Panc1 (cell line): Measurements from ENCODE around the gene LHX4. TPM values are rescaled to one million over a fixed set of nuclear protein-coding genes. Genes with fewer than 3 reads are reported as not detected.

Source experiments
- ATAC-seq: fragments of 200-7000 bp; cut with Tn5 transposase; 2 replicates; pipeline ENCODE4 v1.9.1; 2020; ENCODE audit warnings: mild to moderate bottlenecking, moderate library complexity
- BruUV-seq: library from RNA; stranded (reverse); fragments of 400-500 nt; replicated peaks from 2 replicates; lab custom pipeline; 2021; lab: Mats Ljungman, UMichigan
- CTCF ChIA-PET: fragments of 300-600 bp; sonication (Branson Sonifier 250); formaldehyde crosslinking; loops from one replicate; lab custom pipeline; 2022; ENCODE audit warnings: antibody characterized with exemption; lab: Charles Lee
- POLR2A ChIA-PET: fragments of 300-600 bp; sonication (Branson Sonifier 250); formaldehyde crosslinking; loops from one replicate; lab custom pipeline; 2022; ENCODE audit warnings: antibody characterized with exemption; lab: Charles Lee
- DNase-seq: peaks from one replicate; pipeline ENCODE4 v3.0.0-alpha.2; 2010; ENCODE audit warnings: low read depth, low spot score
- H3K27ac ChIP-seq: 2 replicates; pipeline ENCODE4 v1.5.1; 2011; ENCODE audit warnings: mild to moderate bottlenecking, low read length, inconsistent platforms
- H3K27me3 ChIP-seq: fragments of 200-500 bp; sonication (Bioruptor generic); 2 replicates; pipeline ENCODE4 v1.6.0; 2014; ENCODE audit warnings: low read length, inconsistent platforms; ENCODE audit not compliant: control insufficient read depth, insufficient read depth
- H3K36me3 ChIP-seq: fragments of 200-500 bp; sonication (Bioruptor generic); 2 replicates; pipeline ENCODE4 v1.5.1; 2014; ENCODE audit warnings: inconsistent platforms, mild to moderate bottlenecking, low read length, moderate library complexity; ENCODE audit not compliant: control insufficient read depth, insufficient read depth
- H3K4me1 ChIP-seq: 2 replicates; pipeline ENCODE4 v1.5.1; 2011; ENCODE audit warnings: inconsistent platforms, mild to moderate bottlenecking, low read length, moderate library complexity; ENCODE audit not compliant: control insufficient read depth, insufficient read depth
- H3K4me3 ChIP-seq, 2 experiments: 2 replicates each; pipeline ENCODE4 v1.5.1; 2011 to 2012; ENCODE audit warnings: low read depth in 2 of 2, low read length in 2 of 2, mild to moderate bottlenecking in 2 of 2, inconsistent platforms in 1 of 2, moderate library complexity in 1 of 2
- H3K9me3 ChIP-seq: fragments of 200-500 bp; sonication (Bioruptor generic); 2 replicates; pipeline ENCODE4 v1.5.1; 2014; ENCODE audit warnings: low read depth, mild to moderate bottlenecking, inconsistent platforms, low read length, moderate library complexity; ENCODE audit not compliant: control insufficient read depth, insufficient read depth
- POLR2AphosphoS5 ChIP-seq: IDR thresholded peaks from 2 replicates; pipeline ENCODE4 v1.6.1; 2012; ENCODE audit warnings: mild to moderate bottlenecking, low read depth, low read length, moderate library complexity
- SIN3A ChIP-seq: IDR thresholded peaks from 2 replicates; pipeline ENCODE4 v1.6.1; 2012; ENCODE audit warnings: low read depth, mild to moderate bottlenecking, low read length, moderate library complexity, borderline replicate concordance; ENCODE audit not compliant: insufficient read depth
- TCF7L2 ChIP-seq: IDR thresholded peaks from 2 replicates; pipeline ENCODE4 v1.6.1; 2011; ENCODE audit warnings: mild to moderate bottlenecking, low read depth, low read length, inconsistent platforms
- in situ Hi-C: cut with HindIII; loops from 2 replicates; pipeline ENCODE4 v1.10.0; 2016; ENCODE audit warnings: low sequenced_read_pairs, low pct_unique_long_range_greater_than_20kb
- intact Hi-C: fragments of 100-400 bp; cut with micrococcal nuclease; formaldehyde crosslinking; loops from one replicate; pipeline ENCODE4 v1.10.0; 2022; ENCODE audit not compliant: unreplicated experiment
- total RNA-seq: library from RNA; stranded (reverse); gene quantifications from one replicate; pipeline ENCODE4 v1.2.1, GENCODE V29; 2021; ENCODE audit not compliant: unreplicated experiment
- TF ChIP-seq, protein P1 (sequence below): fragments of 450-650 bp; IDR thresholded peaks from 2 replicates; pipeline ENCODE4 v1.5.1; 2017; ENCODE audit warnings: mild to moderate bottlenecking
- TF ChIP-seq, protein P2 (sequence below), 2 experiments: IDR thresholded peaks; 2 replicates each; pipeline ENCODE4 v1.6.1; 2011 to 2012; ENCODE audit warnings: low read depth in 2 of 2, control low read depth in 1 of 2, low read length in 1 of 2, mild to moderate bottlenecking in 1 of 2, moderate library complexity in 1 of 2; ENCODE audit not compliant: insufficient read depth in 1 of 2

Gene LHX4
- total RNA-seq, 1 experiment from 2014 or later, result 0.72 TPM

DNA sequence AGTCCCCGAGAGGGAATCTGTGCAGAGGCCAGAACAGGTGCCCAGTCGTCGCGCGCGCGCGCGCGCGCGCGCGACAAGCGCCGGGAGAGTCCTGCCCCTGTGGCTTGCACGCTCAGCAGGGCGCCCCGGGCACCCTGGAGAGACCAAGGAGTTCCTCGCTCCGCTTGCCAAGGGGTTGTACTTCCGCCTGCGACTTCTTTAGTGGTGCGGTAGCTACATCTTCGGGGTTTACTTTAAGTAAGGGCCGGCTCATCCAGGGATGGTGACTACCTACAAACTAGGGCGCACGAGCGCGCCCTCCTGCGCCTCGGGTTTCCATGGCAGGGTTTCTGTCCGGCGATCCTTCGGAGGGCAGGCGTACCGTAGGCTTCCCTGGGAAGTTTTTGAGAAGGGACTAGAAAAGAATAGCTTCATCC is 1.4 kb downstream of the LHX4 start:
- peaks cover 33% of the 10 kb centered on the region for H3K27me3 ChIP-seq

DNA sequence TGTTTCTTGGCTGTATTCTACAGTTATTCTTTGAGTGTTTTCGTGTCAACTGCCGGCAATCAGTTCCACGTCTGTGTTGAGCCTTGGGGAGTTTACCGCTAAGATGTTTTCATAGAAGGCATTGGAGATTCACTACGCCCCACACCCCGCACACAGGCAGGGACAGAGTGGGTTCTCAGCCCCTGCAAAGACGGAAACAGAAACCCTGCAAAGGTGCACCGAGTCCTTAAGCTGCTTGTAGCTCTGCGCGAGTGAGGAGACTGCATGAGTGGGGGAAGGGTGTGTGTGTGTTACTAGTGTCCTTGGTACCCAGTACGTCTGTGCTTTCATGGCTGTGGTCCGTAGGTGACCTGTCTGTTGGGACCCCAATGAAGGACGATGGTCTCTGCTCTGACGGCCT is 1.9 kb downstream of the LHX4 start:
- TF ChIP-seq, protein P1, sequence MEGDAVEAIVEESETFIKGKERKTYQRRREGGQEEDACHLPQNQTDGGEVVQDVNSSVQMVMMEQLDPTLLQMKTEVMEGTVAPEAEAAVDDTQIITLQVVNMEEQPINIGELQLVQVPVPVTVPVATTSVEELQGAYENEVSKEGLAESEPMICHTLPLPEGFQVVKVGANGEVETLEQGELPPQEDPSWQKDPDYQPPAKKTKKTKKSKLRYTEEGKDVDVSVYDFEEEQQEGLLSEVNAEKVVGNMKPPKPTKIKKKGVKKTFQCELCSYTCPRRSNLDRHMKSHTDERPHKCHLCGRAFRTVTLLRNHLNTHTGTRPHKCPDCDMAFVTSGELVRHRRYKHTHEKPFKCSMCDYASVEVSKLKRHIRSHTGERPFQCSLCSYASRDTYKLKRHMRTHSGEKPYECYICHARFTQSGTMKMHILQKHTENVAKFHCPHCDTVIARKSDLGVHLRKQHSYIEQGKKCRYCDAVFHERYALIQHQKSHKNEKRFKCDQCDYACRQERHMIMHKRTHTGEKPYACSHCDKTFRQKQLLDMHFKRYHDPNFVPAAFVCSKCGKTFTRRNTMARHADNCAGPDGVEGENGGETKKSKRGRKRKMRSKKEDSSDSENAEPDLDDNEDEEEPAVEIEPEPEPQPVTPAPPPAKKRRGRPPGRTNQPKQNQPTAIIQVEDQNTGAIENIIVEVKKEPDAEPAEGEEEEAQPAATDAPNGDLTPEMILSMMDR, result peak; percentile 31; the same call in 1 of the 2 replicates
- no peak for TF ChIP-seq POLR2AphosphoS5
- ATAC-seq, result no peak
- ChIA-PET CTCF (interaction anchor here (0.7 kb wide), 1 partner anchor 21 kb away, joined by 3 read pairs; no protein-coding TSS in a partner anchor), POLR2A (no interaction called here)
- no peak overlapping the region for H3K27ac ChIP-seq
- H3K27me3 ChIP-seq, result peaks cover 35% of the 10 kb centered on the region
- peaks cover 11% of the 10 kb centered on the region for H3K4me1 ChIP-seq
- intact Hi-C loops (no loop called here), in situ Hi-C loops (no loop called here)
- DNase-seq, result no peak
- no peaks in the 10 kb centered on the region for H3K9me3 ChIP-seq
- no TSS peak for BruUV-seq
- peak overlapping the region; percentile 51 to 71 for H3K4me3 ChIP-seq
- H3K36me3 ChIP-seq, result no peaks in the 10 kb centered on the region

More for the DNA sequence above, 1.4 kb downstream of the LHX4 start:
- H3K4me1 ChIP-seq, result peaks cover 11% of the 10 kb centered on the region
- ATAC-seq (peak; percentile 60), DNase-seq (no peak)
- peak; percentile 60; the same call in 1 of the 2 replicates for TF ChIP-seq TCF7L2
- TF ChIP-seq, protein P2, sequence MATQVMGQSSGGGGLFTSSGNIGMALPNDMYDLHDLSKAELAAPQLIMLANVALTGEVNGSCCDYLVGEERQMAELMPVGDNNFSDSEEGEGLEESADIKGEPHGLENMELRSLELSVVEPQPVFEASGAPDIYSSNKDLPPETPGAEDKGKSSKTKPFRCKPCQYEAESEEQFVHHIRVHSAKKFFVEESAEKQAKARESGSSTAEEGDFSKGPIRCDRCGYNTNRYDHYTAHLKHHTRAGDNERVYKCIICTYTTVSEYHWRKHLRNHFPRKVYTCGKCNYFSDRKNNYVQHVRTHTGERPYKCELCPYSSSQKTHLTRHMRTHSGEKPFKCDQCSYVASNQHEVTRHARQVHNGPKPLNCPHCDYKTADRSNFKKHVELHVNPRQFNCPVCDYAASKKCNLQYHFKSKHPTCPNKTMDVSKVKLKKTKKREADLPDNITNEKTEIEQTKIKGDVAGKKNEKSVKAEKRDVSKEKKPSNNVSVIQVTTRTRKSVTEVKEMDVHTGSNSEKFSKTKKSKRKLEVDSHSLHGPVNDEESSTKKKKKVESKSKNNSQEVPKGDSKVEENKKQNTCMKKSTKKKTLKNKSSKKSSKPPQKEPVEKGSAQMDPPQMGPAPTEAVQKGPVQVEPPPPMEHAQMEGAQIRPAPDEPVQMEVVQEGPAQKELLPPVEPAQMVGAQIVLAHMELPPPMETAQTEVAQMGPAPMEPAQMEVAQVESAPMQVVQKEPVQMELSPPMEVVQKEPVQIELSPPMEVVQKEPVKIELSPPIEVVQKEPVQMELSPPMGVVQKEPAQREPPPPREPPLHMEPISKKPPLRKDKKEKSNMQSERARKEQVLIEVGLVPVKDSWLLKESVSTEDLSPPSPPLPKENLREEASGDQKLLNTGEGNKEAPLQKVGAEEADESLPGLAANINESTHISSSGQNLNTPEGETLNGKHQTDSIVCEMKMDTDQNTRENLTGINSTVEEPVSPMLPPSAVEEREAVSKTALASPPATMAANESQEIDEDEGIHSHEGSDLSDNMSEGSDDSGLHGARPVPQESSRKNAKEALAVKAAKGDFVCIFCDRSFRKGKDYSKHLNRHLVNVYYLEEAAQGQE (IDR thresholded peaks at IDR 0.05; ENCODE audit: insufficient read depth in 1 of 2, low read depth in 2 of 2, low read length in 1 of 2), result no peak
- TF ChIP-seq POLR2AphosphoS5, result no peak
- TF ChIP-seq SIN3A, result 0 out of 2 replicates have a peak, but pooled peaks have one; percentile 37
- TF ChIP-seq, protein P1, result peak; percentile 73
- ChIA-PET POLR2A (no interaction called here), CTCF (interaction anchor here (0.6 to 0.7 kb wide), 2 partner anchors 22 to 43 kb away, joined by 3 read pairs; no protein-coding TSS in a partner anchor)
- BruUV-seq, result no TSS peak
- H3K9me3 ChIP-seq, result no peaks in the 10 kb centered on the region
- H3K27ac ChIP-seq, result no peak overlapping the region
- no peaks in the 10 kb centered on the region for H3K36me3 ChIP-seq
- in situ Hi-C loops (no loop called here), intact Hi-C loops (no loop called here)
- peak overlapping the region; percentile 51 to 71 for H3K4me3 ChIP-seq
